Stimulated activated CD8-positive, alpha-beta memory T cell treated with anti-CD3 and anti-CD28 coated beads, Interleukin-4, amount 100 ng/mL, for 48 hours (primary cell): ENCODE measurements around the gene FAM131A.

Experiments
- DNase-seq: peaks from one replicate; pipeline ENCODE4 v3.0.0-alpha.2; 2020

Gene FAM131A

GRCh38 chr3:184358921-184359350 is 21.5 kb downstream of the FAM131A start:
- DNase-seq: no peak

- DNase-seq: no peak
Measured at GRCh38 chr3:184359610-184360009, 22.2 kb downstream of the FAM131A start.

GRCh38 chr3:184360070-184360928 is 22.9 kb downstream of the FAM131A start:
- DNase-seq: no peak

- DNase-seq: no peak
Measured at GRCh38 chr3:184360929-184361531, 23.6 kb downstream of the FAM131A start.

- DNase-seq: peak; percentile 61
Measured at GRCh38 chr3:184361532-184361931, 24.1 kb downstream of the FAM131A start, which contains the start of the genes CLCN2 and POLR2H. Gene CLCN2, minus strand, starts transcription at chr3:184361605. Its CDS starts 126 bp downstream, at chr3:184361479. Gene POLR2H, plus strand, starts transcription at chr3:184361710. Its CDS starts 1,783 bp downstream, at chr3:184363493.

GRCh38 chr3:184361932-184362667 is 24.7 kb downstream of the FAM131A start:
- DNase-seq: peak; percentile 70

GRCh38 chr3:184362668-184363546 is 25.5 kb downstream of the FAM131A start:
- peak; percentile 98 for DNase-seq

GRCh38 chr3:184366619-184367289 is 29.4 kb downstream of the FAM131A start:
- no peak for DNase-seq

- no peak for DNase-seq
Measured at GRCh38 chr3:184368116-184368515, 30.7 kb downstream of the FAM131A start.

GRCh38 chr3:184368586-184369183 is 31.3 kb downstream of the FAM131A start:
- no peak for DNase-seq

- DNase-seq: peak; percentile 68
Measured at GRCh38 chr3:184371570-184372018, 34.2 kb downstream of the FAM131A start.

GRCh38 chr3:184372296-184372821 is 35.0 kb downstream of the FAM131A start:
- DNase-seq: no peak

- no peak for DNase-seq
Measured at GRCh38 chr3:184372911-184373310, 35.5 kb downstream of the FAM131A start.

- no peak for DNase-seq
Measured at GRCh38 chr3:184373422-184373821, 36.0 kb downstream of the FAM131A start.

GRCh38 chr3:184375747-184376461 is 38.5 kb downstream of the FAM131A start:
- no peak for DNase-seq

- DNase-seq: no peak
Measured at GRCh38 chr3:184377374-184377773, 40.0 kb downstream of the FAM131A start.

- DNase-seq: no peak
Measured at GRCh38 chr3:184377882-184378445, 40.6 kb downstream of the FAM131A start, which contains the start of gene THPO. Gene THPO, minus strand, starts transcription at chr3:184378207. Its CDS starts 1,948 bp downstream, at chr3:184376259.

- DNase-seq: no peak
Measured at GRCh38 chr3:184378651-184379357, 41.4 kb downstream of the FAM131A start.
